K562 (cell line): Measurements from ENCODE around the gene PPP4R1. TPM values are rescaled to one million over a fixed set of nuclear protein-coding genes. Genes with fewer than 3 reads are reported as not detected.
A peak's percentile ranks its signal among the peaks of the same experiment; 100 is the strongest.

Experiments used
- CLOCK ChIP-seq: fragments of 250-450 bp; sonication (Bioruptor Pico); IDR thresholded peaks from 2 replicates; pipeline ENCODE4 v1.4.0; 2020; ENCODE audit warnings: mild to moderate bottlenecking, moderate library complexity, borderline replicate concordance
- CREB1 ChIP-seq, 2 experiments: sonication (generic) in 1 of 2; formaldehyde crosslinking in 1 of 2; IDR thresholded peaks; 2 replicates each; pipeline versions ENCODE4 v1.6.1 to v1.8.0; 2012 to 2022; ENCODE audit warnings: inconsistent platforms in 1 of 2, mild to moderate bottlenecking in 1 of 2, missing genetic modification reagents in 1 of 2, moderate library complexity in 1 of 2
- CREBBP ChIP-seq: IDR thresholded peaks from one replicate; pipeline ENCODE4 v1.6.1; 2012; ENCODE audit warnings: low read depth, mild to moderate bottlenecking, control low read depth, inconsistent platforms, low read length
- CXXC5 ChIP-seq: fragments of 250-450 bp; sonication (Bioruptor Pico); IDR thresholded peaks from 2 replicates; pipeline ENCODE4 v1.8.0; 2022; ENCODE audit warnings: inconsistent platforms, mild to moderate bottlenecking, moderate library complexity
- DLX4 ChIP-seq: fragments of 250-450 bp; sonication (Bioruptor Pico); IDR thresholded peaks from 2 replicates; pipeline ENCODE4 v1.6.1; 2021; ENCODE audit warnings: mild to moderate bottlenecking
- E2F3 ChIP-seq: fragments of 250-450 bp; sonication (Bioruptor Pico); IDR thresholded peaks from 2 replicates; pipeline ENCODE4 v1.4.0; 2020; ENCODE audit warnings: mild to moderate bottlenecking
- ELF1 ChIP-seq: fragments of 200-800 bp; sonication (Bioruptor generic); IDR thresholded peaks from 2 replicates; pipeline ENCODE4 v1.6.1; 2016; ENCODE audit warnings: missing genetic modification characterization, missing compliant biosample characterization
- ELF2 ChIP-seq: fragments of 250-450 bp; sonication (Bioruptor Pico); IDR thresholded peaks from 2 replicates; pipeline ENCODE4 v1.5.0; 2021; ENCODE audit warnings: mild to moderate bottlenecking
- FOXJ2 ChIP-seq: fragments of 200-800 bp; sonication (Bioruptor generic); IDR thresholded peaks from 2 replicates; pipeline ENCODE4 v1.6.1; 2016; ENCODE audit warnings: missing genetic modification characterization, missing compliant biosample characterization
- GABPA ChIP-seq: fragments of 200-800 bp; sonication (Bioruptor generic); conservative IDR thresholded peaks from 2 replicates; pipeline ENCODE4 v1.6.1; 2016; ENCODE audit warnings: low read depth, missing genetic modification characterization, missing compliant biosample characterization
- GATAD2B ChIP-seq: fragments of 450-650 bp; IDR thresholded peaks from 2 replicates; pipeline ENCODE4 v1.6.1; 2017; ENCODE audit warnings: mild to moderate bottlenecking, borderline replicate concordance
- HMG20B ChIP-seq: fragments of 250-450 bp; sonication (Bioruptor Pico); IDR thresholded peaks from 2 replicates; pipeline ENCODE4 v1.5.0; 2021; ENCODE audit warnings: mild to moderate bottlenecking
- MYC ChIP-seq, 2 experiments: fragments of 250-450 bp in 1 of 2; sonication (Bioruptor Pico) in 1 of 2; IDR thresholded peaks; 2 replicates each; pipeline versions ENCODE4 v1.5.1 to v1.6.1; 2012 to 2021; ENCODE audit warnings: low read depth in 2 of 2, borderline replicate concordance in 1 of 2, improper control_type of control experiment in 1 of 2, low read length in 1 of 2, mild to moderate bottlenecking in 1 of 2, moderate library complexity in 1 of 2
- NFE2 ChIP-seq: IDR thresholded peaks from 2 replicates; pipeline ENCODE4 v1.6.1; 2014; ENCODE audit warnings: antibody characterized with exemption, low read depth
- RBM14 ChIP-seq: fragments of 200-400 bp; formaldehyde crosslinking; IDR thresholded peaks from 2 replicates; pipeline ENCODE4 v1.6.1; 2018; ENCODE audit warnings: low read depth, mild to moderate bottlenecking, low read length, moderate library complexity, borderline replicate concordance; ENCODE audit not compliant: insufficient read depth
- RBM34 ChIP-seq: fragments of 200-400 bp; formaldehyde crosslinking; IDR thresholded peaks from 2 replicates; pipeline ENCODE4 v1.6.1; 2018; ENCODE audit warnings: low read length, borderline replicate concordance; ENCODE audit not compliant: insufficient read depth
- SIN3B ChIP-seq: fragments of 450-650 bp; IDR thresholded peaks from 2 replicates; pipeline ENCODE4 v1.6.1; 2017; ENCODE audit warnings: low read depth, mild to moderate bottlenecking, moderate library complexity
- TBP ChIP-seq: optimal IDR thresholded peaks from 2 replicates; pipeline ENCODE3; 2011; ENCODE audit warnings: low read depth, low read length, improper control_type of control experiment
- ZEB2 ChIP-seq: fragments of 450-650 bp; IDR thresholded peaks from 2 replicates; pipeline ENCODE4 v1.6.1; 2016
- ZNF639 ChIP-seq, 2 experiments: fragments of 200-800 bp in 1 of 2; sonication (Bioruptor generic) in 1 of 2; sonication (generic) in 1 of 2; formaldehyde crosslinking in 1 of 2; IDR thresholded peaks in 1 of 2; conservative IDR thresholded peaks in 1 of 2; 2 replicates each; pipeline versions ENCODE4 v1.5.0 to v1.6.1; 2016 to 2020; ENCODE audit warnings: missing compliant biosample characterization in 1 of 2, missing genetic modification characterization in 1 of 2, missing genetic modification reagents in 1 of 2
- ZNF76 ChIP-seq: fragments of 250-450 bp; sonication (Bioruptor Pico); IDR thresholded peaks from 2 replicates; pipeline ENCODE4 v1.4.0; 2020; ENCODE audit warnings: mild to moderate bottlenecking, moderate library complexity, borderline replicate concordance
- ZNF77 ChIP-seq: fragments of 250-450 bp; sonication (Bioruptor Pico); IDR thresholded peaks from 2 replicates; pipeline ENCODE4 v1.5.0; 2020
- polyA plus RNA-seq, 8 experiments: library from polyadenylated mRNA; depleted of rRNA in 4 of 8; stranded (reverse) in 5 of 8; unstranded in 3 of 8; fragments of >200 nt; fragmentation: Nextera tagmentation in 2 of 8; fragmentation: Illumina TruSeq in 1 of 8; extraction: Ambion mirVana in 2 of 8; extraction: Trizol in 1 of 8; gene quantifications; 2 replicates each; pipeline versions ENCODE4 v1.2.1 to v1.2.3, GENCODE V29; 2011 to 2014; ENCODE audit warnings: inconsistent platforms in 1 of 8, missing spikeins in 1 of 8
- total RNA-seq, 7 experiments: library from RNA; depleted of rRNA in 6 of 7; stranded (reverse); fragments of >200 nt in 6 of 7; fragmentation: Illumina TruSeq in 2 of 7; extraction: Trizol in 2 of 7; gene quantifications; 2 replicates each; pipeline versions ENCODE4 v1.2.1 to v1.2.3, GENCODE V29; 2011 to 2021; ENCODE audit warnings: low replicate concordance in 1 of 7

Gene PPP4R1
- total and polyA plus RNA-seq, 9 of the 15 experiments (the other 6 are each of a cell fraction or from before 2014, with no cell fraction given): 23.5 to 136 (median 84.5) TPM

- TF ChIP-seq CLOCK (CRISPR knock-in tag) (no peak), TBP (peak; percentile 16), NFE2 (no peak), SIN3B (peak; percentile 49; the same call in 1 of the 2 replicates), RBM14 (0 out of 2 replicates have a peak, but pooled peaks have one; percentile 34), ZNF76 (CRISPR knock-in tag) (no peak), MYC (IDR thresholded peaks at IDR 0.05; ENCODE audit: low read depth, low read length) (peak; percentile 18; the same call in 1 of the 2 replicates), MYC (CRISPR knock-in tag; IDR thresholded peaks at IDR 0.05; ENCODE audit: borderline replicate concordance, low read depth) (no peak), HMG20B (CRISPR knock-in tag) (no peak), ELF2 (CRISPR knock-in tag) (0 out of 2 replicates have a peak, but pooled peaks have one; percentile 20), RBM34 (no peak), DLX4 (CRISPR knock-in tag) (no peak), FOXJ2 (no peak), ZNF77 (no peak), ZNF639 (CRISPR knock-in tag; conservative IDR thresholded peaks at IDR 0.05 in 1 of 2, IDR thresholded peaks at IDR 0.05 in 1 of 2) (peak in 1 of 2 experiments; percentile 97; a peak in 2 of 4 replicates), CXXC5 (peak; percentile 84), CREB1 (IDR thresholded peaks at IDR 0.05) (0 out of 2 replicates have a peak, but pooled peaks have one; percentile 15), CREB1 (CRISPR knock-in tag; IDR thresholded peaks at IDR 0.05) (0 out of 2 replicates have a peak, but pooled peaks have one; percentile 4), ZEB2 (no peak), GATAD2B (peak; percentile 81), CREBBP (no peak), ELF1 (no peak), E2F3 (CRISPR knock-in tag) (0 out of 2 replicates have a peak, but pooled peaks have one; percentile 15), GABPA (peak; percentile 47; the same call in 1 of the 2 replicates)
These were observed at the start of gene PPP4R1 (continued) for GRCh38 chr18:9614401-9615279.
